Prostate gland (tissue), 2 donors: ENCODE measurements around the gene APOC1.

ENCODE experiments used
- CTCF ChIP-seq, 4 experiments: fragments of 200-600 bp in 2 of 4; fragments of 450-650 bp in 2 of 4; sonication (generic) in 2 of 4; IDR thresholded peaks; 1 replicate in 3 of 4; 2 replicates in 1 of 4; pipeline ENCODE4 v1.5.1; 2016 to 2019; ENCODE audit warnings: antibody characterized with exemption in 4 of 4, mild to moderate bottlenecking in 2 of 4, moderate library complexity in 2 of 4
- POLR2A ChIP-seq: fragments of 450-650 bp; IDR thresholded peaks from one replicate; pipeline ENCODE4 v1.6.1; 2016; ENCODE audit warnings: antibody characterized with exemption, mild to moderate bottlenecking

- TF ChIP-seq CTCF (IDR thresholded peaks at IDR 0.05) (no peak), POLR2A (no peak)
Observed at GRCh38 chr19:44887648-44888047, 26.8 kb upstream of the APOC1 start.
